GM19043 (cell line): ENCODE results near the gene ALDH3B2.

ENCODE experiments used
- ATAC-seq: cut with Tn5 transposase; IDR thresholded peaks from one replicate; pipeline ENCODE4 v1.9.1; 2021; ENCODE audit warnings: low read depth; ENCODE audit not compliant: unreplicated experiment

Gene ALDH3B2

GRCh38 chr11:67616431-67617242, 57.8 kb downstream of the ALDH3B2 start:
- ATAC-seq, result no peak

- no peak for ATAC-seq
Measured at GRCh38 chr11:67615728-67616430, 58.5 kb downstream of the ALDH3B2 start.

GRCh38 chr11:67614730-67615714, 59.4 kb downstream of the ALDH3B2 start:
- ATAC-seq, result no peak

GRCh38 chr11:67613960-67614715, 60.3 kb downstream of the ALDH3B2 start:
- ATAC-seq, result peak; percentile 85

- no peak for ATAC-seq
Measured at GRCh38 chr11:67613313-67613959, 61.0 kb downstream of the ALDH3B2 start.

- ATAC-seq, result no peak
Measured at GRCh38 chr11:67612751-67613150, 61.7 kb downstream of the ALDH3B2 start.
